ENCODE measurements around the gene KSR2.

KSR2 gene

DNA sequence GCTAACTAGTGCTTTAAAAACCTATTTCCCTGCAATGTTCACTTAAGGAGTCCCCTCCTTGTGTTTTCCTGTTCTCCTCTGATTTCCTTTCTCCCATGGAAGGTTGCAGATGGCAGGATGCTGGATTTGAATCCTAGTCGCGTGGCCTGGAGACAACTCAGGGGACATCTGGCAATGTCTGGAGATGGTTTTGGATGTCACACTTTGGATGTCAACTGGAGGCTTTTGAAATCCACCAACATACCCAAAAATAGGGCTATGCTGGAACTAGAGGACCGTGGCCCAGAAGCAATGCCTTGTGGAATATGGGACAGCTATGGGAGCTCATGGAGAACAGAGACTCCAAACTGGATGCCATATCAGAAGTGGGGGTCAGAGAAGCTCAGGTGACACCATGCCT is 511.6 kb downstream of the KSR2 start:
- no peak for DNase-seq (ENCODE audit: low spot score)

DNA sequence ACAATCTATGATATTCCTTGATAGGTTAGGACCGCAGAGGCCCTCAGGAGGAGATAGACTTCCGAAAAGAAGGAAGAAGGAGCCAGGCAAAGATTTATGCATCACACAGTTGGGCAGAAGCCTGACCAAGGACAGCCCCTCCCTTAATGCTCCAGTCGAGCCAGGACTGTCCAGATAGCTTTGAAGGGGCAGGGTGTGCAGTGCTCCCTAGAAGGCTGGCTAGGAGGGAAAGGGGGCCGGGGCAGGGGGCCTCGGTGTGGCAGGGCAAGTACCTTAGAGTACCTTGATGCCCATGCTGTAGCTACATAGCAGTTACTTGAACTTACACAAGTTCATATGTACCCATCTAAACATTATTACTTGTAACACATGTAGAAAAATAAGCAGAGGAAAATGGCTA is 512.7 kb downstream of the KSR2 start:
- no peak for DNase-seq (ENCODE audit: low spot score)

DNA sequence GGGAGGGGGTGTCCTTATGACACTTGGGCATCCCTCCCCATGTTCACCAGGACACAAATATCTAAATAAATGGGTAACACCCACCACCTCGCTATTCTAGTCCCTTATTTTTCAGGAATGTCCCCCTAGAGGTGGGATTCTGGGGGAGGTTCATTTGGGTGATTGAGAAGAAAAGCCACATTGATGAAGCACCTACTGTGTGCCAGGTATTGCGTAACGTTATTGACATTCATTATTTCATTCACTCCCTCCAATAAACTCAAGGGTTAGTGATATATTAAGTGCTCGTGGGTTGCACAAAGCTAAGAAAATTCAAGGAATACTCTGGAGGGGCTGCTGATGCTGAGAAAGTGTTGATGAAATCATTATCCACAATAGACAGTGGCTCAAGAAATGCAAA is 514.8 kb downstream of the KSR2 start:
- no peak for DNase-seq (ENCODE audit: low spot score)

DNA sequence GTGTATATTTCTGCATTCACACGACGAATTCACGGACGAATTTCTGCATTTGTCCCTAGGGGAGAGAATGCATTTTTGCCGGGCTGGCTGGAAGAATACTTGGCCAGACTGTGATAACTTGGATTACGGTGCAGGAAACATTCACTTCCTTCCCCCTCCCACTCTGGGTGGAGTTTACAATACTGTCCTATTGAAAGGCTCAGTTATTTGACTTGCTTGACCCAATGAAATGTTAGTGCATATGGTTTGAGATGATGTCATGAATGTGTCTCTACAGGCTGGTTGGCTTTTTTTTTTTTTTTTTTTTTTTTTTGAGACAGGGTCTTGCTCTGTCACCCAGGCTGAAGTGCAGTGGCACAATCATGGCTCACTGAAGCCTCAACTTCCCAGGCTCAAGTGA is 516.7 kb downstream of the KSR2 start:
- DNase-seq (ENCODE audit: low spot score), result no peak

DNA sequence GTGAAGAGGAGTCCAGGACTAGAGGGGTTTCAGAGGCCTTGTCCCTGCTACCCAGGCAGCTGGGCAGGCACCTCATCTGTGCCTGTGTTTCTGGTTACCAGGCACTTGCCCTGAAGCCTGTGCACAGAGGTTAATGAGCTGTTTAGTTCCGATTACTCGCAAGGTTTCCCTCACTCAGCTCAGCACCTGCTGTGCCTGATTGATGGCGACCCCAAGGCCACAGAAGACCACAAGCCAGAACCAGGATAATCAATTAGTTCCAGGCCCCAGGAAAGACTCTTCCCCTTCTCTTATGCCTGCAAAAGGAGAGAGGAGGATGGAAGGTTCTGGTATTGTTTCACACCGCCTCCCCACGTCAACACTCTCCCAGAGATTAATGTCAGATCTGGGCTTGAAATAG is 518.6 kb downstream of the KSR2 start:
- no peak for DNase-seq (ENCODE audit: low spot score)

DNA sequence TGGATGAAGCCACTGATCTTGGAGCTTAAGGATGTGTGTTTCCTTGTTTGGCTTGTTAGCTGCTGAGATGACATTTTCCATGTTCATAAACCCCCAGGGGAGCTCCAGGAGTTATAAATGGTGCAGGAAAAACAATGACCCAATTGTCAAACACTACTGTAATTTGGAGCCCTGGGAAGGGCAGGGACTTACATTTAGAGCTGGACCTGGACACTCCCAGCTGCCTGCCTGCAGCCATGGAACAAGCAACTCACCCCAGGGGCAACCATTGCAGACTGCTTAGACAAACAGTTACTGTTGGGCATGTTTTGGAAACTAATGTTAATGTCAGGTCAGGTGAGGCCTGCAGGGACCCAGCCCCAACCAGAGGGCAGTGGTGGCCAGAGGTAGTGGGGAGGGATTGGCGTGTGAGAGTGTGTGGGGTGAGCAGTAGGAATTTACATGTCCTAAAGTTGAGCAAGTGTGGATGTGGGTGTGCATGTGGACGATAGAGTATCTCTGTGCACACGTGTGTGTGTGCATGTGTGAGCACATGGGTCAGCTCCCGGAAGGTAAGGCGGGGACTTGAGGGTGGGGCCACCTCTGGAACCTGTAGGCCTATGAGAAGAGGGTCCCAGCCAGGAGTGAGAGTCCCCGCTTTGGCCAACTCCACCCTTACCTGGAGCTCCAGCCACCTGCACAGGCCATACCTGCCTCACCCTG is 521.0 kb downstream of the KSR2 start:
- DNase-seq (ENCODE audit: low spot score), result no peak

DNA sequence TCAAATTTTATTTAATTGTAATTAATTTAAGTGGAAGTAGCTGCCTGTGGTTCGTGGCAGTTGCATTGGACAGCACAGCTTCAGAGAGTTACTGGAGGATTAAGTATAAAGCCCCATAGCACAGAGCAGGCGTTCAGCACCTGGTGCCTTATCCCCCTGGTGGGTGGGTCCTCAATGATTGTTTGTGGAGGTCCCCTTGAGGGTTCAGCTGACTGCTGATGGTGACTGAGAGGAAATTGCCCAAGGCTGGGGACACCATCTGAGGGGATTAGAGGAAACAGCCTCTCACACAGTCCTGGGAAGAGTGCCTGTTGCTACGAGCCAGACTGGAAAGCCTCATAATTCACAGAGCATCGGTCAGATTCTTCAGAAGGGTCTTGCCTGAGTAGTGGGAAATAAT is 524.0 kb downstream of the KSR2 start:
- DNase-seq (ENCODE audit: low spot score), result no peak

DNA sequence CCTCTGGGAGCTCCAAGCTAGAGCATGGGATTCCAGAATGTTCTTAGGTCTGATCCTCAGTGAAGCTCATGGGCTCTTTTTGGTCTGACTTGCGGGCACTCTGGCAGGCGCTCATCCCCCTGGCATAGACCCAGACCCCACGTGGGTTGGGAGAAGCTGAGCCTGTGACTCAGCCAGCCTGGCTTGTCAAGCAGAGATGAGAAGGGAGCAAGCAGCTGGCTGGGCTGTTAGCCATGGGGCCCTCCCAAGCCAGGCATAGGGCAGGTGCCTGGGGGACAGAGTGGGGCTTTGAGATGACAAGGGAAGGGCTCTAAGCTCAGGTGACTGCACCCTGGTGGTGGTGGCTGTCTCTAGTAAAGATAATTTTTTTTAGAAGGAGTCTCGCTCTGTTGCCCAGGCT is 527.0 kb downstream of the KSR2 start:
- DNase-seq (ENCODE audit: low spot score), result no peak

DNA sequence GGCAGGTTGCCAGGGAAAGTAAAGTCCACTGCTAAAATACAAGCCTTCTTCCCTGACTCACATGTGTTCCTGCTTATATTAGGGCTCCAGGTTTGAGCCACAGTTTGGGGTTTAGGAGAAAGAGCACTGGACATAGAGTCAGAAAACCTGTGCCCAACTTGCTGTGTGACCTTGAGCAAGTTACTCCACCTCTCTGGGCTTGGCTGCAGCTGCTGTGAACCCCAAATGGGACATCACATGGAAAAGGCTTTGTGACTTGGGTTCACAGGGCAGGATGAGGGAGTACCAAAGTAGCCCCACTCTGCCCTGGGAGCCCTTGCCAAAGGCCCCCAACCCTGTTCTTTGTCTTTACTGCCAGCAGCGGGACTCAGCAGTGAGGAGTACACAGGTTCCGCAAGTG is 528.4 kb downstream of the KSR2 start:
- no peak for DNase-seq (ENCODE audit: low spot score)

DNA sequence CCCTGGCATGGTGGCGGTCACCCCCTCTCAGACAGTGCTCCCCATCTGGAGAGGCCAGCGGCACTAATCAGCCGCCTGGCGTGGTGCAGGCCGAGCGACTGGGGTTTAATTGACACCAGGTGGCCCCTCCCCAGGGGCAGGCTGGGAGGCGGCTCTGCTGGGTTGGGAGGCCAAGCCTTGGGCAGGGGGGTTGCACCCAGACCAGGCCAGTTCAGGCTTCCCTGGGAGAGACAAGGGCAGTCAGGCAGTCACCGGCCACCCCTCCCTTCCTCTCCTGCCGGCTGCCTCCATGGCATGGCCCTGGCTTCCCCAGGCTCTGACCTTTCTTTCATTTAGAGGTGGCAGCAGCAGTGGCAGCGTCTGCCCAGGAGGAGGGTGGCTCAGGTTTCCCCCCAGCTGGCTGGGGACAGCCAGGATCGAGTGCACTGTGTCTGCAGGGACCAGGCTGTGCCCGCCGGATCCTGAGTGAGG is 529.2 kb downstream of the KSR2 start:
- DNase-seq (ENCODE audit: low spot score), result no peak

DNA sequence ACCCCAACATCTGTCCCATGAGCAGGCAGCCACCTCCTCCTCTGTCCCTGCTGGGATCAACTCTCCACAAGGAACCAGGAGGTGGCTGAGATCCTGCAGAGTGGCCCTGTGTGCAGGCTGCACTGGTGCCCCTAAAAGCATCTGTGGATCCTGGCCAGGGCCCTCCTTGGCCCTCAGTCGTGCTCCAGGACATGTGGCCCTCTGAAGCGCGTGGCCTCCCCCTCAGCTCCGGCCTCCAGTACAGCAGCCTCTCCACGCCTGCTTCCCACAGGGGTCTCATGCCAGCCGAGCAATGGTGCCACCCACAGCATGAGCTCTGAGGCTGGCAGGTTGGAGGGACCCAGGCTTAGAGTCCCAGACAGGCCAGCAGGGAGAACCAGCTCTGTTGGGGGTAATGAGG is 530.0 kb downstream of the KSR2 start:
- no peak for DNase-seq (ENCODE audit: low spot score)

DNA sequence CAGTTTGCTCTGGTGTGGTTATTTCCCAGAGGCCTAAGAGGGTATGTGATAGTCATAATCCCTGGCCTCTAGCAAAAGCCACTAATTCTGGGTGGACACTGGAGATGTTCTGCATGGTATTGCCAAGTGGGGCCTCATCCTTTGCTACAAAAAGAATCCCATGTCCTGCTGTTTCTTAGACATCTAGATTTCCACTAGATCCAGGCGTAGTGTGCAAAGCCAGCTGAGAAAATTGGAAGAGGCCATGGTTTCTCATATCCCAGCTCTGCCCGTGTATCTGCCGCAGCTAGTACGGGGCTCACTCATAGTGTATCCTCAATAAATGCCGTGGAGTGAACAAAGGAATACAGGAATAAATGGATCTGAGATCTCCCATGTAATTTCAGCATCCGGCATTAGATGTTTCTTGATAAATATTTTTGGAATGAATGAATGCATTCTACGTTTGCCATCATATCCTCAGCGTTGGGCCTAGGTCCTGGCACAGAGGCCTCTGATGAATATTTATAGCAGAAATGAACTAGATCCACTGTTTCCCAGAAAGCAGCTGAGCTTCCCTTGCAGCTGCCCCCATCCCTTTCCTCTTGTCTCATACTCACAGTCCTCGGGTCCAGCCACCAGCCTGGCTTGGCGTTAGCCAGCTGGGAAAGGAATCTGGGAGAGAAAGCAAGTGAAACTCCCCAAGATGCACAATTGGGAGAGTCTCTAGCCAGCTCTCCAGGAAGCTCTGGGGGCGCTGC is 531.1 kb downstream of the KSR2 start:
- DNase-seq (ENCODE audit: low spot score), result no peak

DNA sequence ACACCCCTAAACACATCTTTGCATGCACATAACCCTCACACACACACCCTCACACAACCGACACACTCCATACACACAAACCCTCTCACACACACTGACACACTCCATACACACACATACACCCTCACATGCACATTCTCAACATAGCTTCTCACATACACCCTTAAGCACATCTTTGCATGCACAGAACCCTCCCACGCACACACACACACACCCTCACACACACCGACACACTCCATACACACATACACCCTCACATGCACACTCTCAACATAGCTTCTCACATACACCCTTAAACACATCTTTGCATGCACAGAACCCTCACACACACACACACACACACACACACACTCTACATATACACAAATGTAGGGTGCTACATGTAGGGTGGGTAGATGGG is 534.9 kb downstream of the KSR2 start:
- DNase-seq (ENCODE audit: low spot score), result no peak

DNA sequence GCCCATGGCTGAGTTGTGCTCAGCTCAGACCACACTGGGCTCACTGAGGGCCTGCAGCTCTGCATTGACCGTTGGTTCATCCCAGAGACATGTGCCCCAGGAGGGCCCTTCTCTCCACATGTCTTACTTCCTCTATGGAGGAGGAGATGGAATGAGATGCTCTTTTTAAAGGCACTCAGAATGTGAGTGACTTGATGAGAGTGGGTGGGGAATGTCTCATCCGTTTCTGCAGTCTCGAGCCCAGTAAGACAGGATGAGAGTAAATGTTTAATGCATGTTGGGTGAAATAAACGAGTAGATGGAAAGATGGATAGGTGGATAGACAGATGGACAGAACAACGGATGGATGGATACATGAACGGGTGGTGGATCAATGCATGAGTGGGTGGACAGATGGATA is 538.5 kb downstream of the KSR2 start:
- DNase-seq (ENCODE audit: low spot score), result no peak

DNA sequence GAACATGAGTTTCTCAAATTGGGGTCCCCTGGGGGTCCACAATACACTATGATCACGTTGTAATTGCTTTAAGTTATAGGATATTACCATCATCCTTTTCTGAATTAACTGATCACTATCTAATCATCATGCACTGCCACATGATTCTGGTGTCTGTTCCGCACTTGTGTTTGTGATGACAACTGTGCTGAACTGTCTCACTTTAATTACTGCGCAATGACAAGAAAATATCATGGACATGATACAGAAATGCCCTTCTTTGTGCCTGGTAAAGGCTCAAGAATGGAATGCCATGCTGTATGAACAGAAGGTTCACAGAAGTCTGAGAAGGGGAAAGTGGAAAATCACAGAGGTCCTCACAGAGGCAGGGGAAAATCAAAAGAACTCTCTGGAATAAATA is 541.6 kb downstream of the KSR2 start:
- no peak for DNase-seq (ENCODE audit: low spot score)

DNA sequence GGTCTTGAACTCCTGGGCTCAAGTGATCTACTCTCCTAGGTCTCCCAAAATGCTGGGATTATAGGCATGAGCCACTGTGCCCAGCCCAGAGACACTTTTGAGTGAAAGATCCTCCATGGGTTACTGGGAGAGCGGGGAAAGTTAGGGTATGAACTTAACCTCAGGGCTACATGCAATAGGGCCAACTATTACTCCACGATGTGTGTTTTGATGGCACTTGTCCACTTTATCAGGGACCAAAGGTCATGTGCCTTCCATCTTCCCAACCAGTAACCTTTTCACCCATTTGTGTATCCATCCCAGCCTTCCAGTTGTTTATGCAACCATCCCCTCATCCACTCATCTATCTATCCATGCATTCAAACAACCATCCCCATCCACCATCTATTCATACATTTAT is 546.8 kb downstream of the KSR2 start:
- no peak for DNase-seq (ENCODE audit: low spot score)

DNA sequence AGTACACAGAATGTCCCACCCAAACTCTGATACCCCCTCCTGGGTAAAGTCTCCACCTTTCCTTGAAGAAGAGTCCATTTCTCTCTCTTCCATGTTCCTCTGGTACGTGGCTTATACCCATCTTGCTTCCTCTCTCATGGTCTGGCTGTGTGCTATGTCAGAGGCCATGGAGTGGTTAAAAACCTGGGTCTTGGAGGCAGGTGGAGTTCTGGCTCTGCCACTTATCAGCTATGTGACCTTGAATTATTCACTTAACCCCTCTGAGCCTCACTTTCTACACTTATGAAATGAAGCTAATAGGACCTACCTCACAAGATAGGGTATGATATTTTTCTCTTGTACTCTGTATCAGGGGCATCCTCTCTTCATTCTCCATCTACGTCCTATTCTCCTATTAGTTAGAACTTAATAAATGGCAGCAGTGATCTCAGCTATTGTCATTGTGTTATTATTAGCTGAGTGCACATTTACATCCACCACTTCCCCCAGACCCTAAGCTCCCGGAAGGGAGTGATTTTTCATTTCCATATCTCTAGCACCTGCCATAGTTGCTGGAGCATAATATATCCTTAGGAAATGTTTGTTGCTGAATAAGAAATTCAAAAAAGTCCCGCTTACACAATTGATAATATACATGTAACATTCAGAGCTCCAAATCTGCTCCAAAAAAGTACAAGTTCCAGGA is 547.6 kb downstream of the KSR2 start:
- no peak for DNase-seq (ENCODE audit: low spot score)

DNA sequence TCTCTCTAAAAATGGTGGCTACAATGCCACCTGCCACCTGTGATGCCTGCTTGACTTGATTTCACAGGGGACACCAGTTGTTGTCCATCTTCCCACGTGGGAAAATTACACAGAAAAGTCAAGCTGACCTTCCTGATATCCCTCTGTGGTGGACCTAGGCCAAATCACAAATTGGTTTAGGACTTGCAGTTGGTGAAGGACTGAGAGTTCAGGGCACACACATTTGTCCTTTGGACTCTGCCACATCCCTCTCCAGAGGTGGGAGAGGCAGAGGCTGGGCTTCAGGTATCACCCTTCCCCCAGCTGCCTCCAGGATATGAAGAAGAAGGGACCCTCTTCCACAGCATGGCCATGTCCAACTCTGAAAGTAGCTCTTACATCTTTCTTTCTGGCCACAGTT is 551.8 kb downstream of the KSR2 start:
- no peak for DNase-seq (ENCODE audit: low spot score)

DNA sequence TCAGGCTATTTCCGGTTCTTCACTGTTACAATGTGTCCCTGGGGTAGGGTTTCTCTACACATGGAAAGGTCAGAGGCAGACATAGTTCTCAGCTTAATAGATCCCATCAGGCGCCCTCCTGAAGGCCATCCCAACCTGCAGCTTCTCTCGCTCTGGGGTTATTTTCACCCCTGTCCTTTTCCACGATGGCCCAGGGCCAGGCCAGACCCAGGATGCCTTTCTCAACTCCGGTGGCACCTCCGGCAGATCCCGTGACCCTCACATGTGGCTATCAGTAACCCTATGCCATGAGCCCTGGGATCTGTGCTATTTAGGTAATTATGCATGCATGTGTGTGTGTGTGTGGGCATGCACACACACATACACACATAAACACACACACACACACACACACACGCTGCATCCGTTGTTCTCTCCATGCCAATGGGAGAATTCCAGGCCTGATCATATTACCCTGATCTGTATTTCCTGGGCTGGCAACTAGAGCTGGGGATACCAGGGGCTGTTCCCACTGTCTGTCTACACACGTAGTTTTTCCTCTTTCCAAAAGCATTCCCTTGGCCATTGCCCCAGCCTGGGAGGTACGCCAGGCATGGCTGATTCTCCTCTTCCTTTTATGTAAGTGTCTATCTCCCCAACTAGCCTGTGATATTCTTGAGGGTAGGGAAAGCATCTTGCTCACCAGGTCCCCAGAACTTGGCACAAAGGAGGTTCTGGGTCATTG is 556.2 kb downstream of the KSR2 start:
- no peak for DNase-seq (ENCODE audit: low spot score)

DNA sequence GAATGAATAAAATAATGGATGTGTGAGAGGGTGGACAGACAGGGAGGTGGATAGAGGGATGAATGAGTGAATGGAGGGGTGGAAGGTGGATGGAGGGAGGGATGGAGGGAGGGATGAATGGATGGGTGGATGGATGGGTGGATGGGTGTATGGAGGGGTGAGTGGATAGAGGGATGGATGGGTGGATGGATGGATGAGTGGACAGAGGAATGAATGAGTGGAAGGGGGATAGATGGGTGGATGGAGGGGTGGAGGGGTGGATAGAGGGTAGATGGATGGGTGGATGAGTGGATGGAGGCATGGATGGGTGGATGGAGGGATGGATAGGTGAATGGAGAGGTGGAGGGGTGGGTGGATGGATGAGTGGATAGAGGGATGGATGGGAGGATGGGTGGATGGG is 559.5 kb downstream of the KSR2 start:
- no peak for DNase-seq (ENCODE audit: low spot score)

DNA sequence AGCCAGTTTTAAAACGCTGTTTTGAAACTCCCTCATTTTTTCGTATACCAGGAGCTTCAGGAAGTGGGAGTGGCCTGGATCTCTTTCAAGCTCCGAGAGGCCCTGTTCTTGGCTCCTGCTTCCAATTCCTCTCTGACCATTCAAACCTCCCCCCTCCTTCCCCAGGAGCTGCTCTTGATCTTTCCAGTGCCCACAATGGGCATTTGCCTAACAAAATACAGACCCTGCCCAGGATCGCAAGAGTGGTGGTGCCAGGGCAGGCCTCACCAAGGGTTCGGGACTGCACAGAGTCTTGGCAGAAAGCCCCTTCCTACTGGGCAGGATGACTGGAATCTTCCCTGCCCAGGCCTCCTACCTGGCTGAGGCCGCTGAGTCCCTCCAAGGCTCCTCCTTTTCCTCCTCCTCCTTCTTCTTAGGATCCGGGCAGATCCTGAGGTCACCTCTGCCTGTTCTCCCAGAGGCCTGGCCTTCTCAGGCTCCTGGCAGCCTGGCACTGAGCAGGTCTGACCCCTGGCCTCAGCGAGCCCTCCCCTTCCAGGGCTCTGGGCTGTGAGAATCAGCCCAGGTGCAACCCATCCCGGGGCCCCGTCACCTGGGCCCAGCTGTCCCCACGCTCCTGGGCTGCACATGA is 560.5 kb downstream of the KSR2 start:
- DNase-seq (ENCODE audit: low spot score), result no peak

DNA sequence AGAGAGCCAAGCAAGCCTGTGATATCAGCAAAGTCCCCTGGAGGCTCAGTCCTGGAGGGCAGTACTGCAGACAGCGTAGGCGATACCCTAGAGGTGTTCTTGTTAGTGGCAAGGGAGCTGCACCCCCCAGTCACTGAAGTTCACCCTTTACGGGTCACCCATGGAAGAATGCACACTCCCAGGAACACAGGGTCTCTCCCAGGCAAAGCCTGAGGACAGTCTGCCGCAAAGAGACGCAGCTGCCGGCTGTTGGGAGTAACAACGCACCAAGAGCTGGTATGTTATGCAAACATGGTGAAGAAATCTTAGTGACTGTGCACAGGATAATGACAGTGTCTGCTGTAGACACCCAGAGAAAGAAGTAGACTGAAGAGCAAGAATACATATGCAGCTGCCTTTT is 563.9 kb downstream of the KSR2 start:
- no peak for DNase-seq (ENCODE audit: low spot score)

Measured in hematopoietic multipotent progenitor cell treated with erythropoietin and hydrocortisone succinate and interleukin-3 and kit ligand, for 17 days (in vitro differentiated cells).